Renal cortex interstitium (tissue), 11 donors: ENCODE results near the gene TCOF1. TPM values are rescaled to one million over a fixed set of nuclear protein-coding genes. Genes with fewer than 3 reads are reported as not detected.

Experiments used
- DNase-seq, 11 donors: peaks; one replicate each; pipeline ENCODE4 v3.0.0-alpha.2; 2013; ENCODE audit warnings: low read depth in 9 of 11, low spot score in 4 of 11; ENCODE audit errors: extremely low read depth in 1 of 11
- polyA plus RNA-seq, 3 donors: library from polyadenylated mRNA; unstranded; fragments of 120-200 nt; gene quantifications; one replicate each; pipeline ENCODE4 v1.2.1, GENCODE V29; 2013; ENCODE audit not compliant: insufficient read length in 3 of 3

TCOF1 gene
- polyA plus RNA-seq, 3 donors: 36.9 to 39.5 (median 39.3) TPM

GRCh38 chr5:150438873-150439546 lies 81.5 kb downstream of the TCOF1 start:
- DNase-seq: no peak

GRCh38 chr5:150440948-150441812 lies 83.7 kb downstream of the TCOF1 start:
- no peak for DNase-seq

- no peak for DNase-seq
Observed at GRCh38 chr5:150441813-150442698, 84.6 kb downstream of the TCOF1 start.

GRCh38 chr5:150442699-150443080 lies 85.2 kb downstream of the TCOF1 start:
- no peak for DNase-seq

- no peak for DNase-seq
Observed at GRCh38 chr5:150443242-150444075, 86.0 kb downstream of the TCOF1 start.

GRCh38 chr5:150444770-150445169 lies 87.3 kb downstream of the TCOF1 start:
- no peak for DNase-seq

- no peak for DNase-seq
Observed at GRCh38 chr5:150446088-150446487, 88.6 kb downstream of the TCOF1 start.

- DNase-seq: no peak
Observed at GRCh38 chr5:150446583-150446982, 89.1 kb downstream of the TCOF1 start.

GRCh38 chr5:150447188-150447587 lies 89.7 kb downstream of the TCOF1 start:
- no peak for DNase-seq

GRCh38 chr5:150448334-150448733 lies 90.8 kb downstream of the TCOF1 start:
- DNase-seq: no peak

GRCh38 chr5:150448952-150449516 lies 91.5 kb downstream of the TCOF1 start:
- DNase-seq: no peak

Other genes starting within 250 kb of the TCOF1 start
- 100 to 1,000 TPM; 118 to 152 (median 152) TPM for gene PDGFRB, start 201.9 kb upstream of the TCOF1 start, polyA plus RNA-seq
- 1 to 10 TPM in 1 of 3 donors, under 1 TPM in 2; 0.69 to 1.0 (median 0.75) TPM for gene CDX1, start 190.9 kb upstream of the TCOF1 start, polyA plus RNA-seq
- gene SLC6A7, start 167.6 kb upstream of the TCOF1 start, polyA plus RNA-seq: under 1 TPM; 0.11 to 0.22 (median 0.17) TPM
- 1 to 10 TPM; 3.8 to 4.9 (median 4.1) TPM for gene CAMK2A, start 67.9 kb upstream of the TCOF1 start, polyA plus RNA-seq
- gene ARSI, start 54.8 kb upstream of the TCOF1 start, polyA plus RNA-seq: 1 to 10 TPM; 2.6 to 4.3 (median 2.8) TPM
- 100 to 1,000 TPM; 215 to 372 (median 259) TPM for gene CD74, start 55.2 kb downstream of the TCOF1 start, polyA plus RNA-seq
- 1,000 to 10,000 TPM; 1,682 to 2,258 (median 2,070) TPM for gene RPS14, start 92.0 kb downstream of the TCOF1 start, polyA plus RNA-seq
- gene NDST1, start 150.4 kb downstream of the TCOF1 start, polyA plus RNA-seq: 10 to 100 TPM; 51.9 to 65.6 (median 55.3) TPM